ENCODE results near the gene SORCS1. TPM values are rescaled to one million over a fixed set of nuclear protein-coding genes. Genes with fewer than 3 reads are reported as not detected.

Gene SORCS1
- total and polyA plus RNA-seq, 2 donors from 2014 or later: 0.76 to 2.4 TPM

DNA sequence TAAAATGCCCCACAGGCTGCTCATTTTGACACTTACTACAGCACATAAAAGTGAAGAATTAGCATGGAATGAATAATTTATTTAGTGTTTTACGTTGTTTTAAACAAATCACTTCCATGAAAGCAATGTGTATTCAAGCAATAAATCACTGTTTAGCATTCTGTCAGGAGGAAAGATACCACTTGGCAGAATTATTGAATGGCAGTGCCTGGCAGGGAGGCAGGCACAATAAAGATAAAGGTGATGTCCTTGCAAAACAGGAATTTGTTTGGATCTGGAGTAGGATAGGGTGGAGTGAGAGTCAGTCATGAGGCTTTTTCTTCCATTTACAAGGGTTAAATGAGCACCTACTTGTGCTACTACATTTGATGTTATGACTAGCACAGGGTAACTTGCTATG, 190.8 kb downstream of the SORCS1 start:
- H3K36me3 ChIP-seq (ENCODE audit: control insufficient read depth in 2 of 3, insufficient read depth in 3 of 3, low read length in 3 of 3): no peaks in the 10 kb centered on the region
- FAIRE-seq (no peak), DNase-seq (no peak)
- no peak overlapping the region for H3K4me3 ChIP-seq (ENCODE audit: low read length in 3 of 3)
- intact Hi-C loops (cut with DNase I): no loop called here
- no peaks in the 10 kb centered on the region for H3K27me3 ChIP-seq (ENCODE audit: control insufficient read depth, insufficient read depth, low read length)
- H3K27ac ChIP-seq (ENCODE audit: low read depth in 2 of 2, low read length in 2 of 2): no peak overlapping the region
- H3K9me3 ChIP-seq (ENCODE audit: control insufficient read depth in 2 of 3, insufficient read depth in 1 of 3, low read length in 3 of 3): no peaks in the 10 kb centered on the region
- TF ChIP-seq, protein P1, sequence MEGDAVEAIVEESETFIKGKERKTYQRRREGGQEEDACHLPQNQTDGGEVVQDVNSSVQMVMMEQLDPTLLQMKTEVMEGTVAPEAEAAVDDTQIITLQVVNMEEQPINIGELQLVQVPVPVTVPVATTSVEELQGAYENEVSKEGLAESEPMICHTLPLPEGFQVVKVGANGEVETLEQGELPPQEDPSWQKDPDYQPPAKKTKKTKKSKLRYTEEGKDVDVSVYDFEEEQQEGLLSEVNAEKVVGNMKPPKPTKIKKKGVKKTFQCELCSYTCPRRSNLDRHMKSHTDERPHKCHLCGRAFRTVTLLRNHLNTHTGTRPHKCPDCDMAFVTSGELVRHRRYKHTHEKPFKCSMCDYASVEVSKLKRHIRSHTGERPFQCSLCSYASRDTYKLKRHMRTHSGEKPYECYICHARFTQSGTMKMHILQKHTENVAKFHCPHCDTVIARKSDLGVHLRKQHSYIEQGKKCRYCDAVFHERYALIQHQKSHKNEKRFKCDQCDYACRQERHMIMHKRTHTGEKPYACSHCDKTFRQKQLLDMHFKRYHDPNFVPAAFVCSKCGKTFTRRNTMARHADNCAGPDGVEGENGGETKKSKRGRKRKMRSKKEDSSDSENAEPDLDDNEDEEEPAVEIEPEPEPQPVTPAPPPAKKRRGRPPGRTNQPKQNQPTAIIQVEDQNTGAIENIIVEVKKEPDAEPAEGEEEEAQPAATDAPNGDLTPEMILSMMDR (IDR thresholded peaks at IDR 0.05; ENCODE audit: borderline replicate concordance, extremely low read depth, insufficient read depth): no peak
- H3K9ac ChIP-seq (ENCODE audit: low read length in 3 of 3): no peak overlapping the region
- H3K4me1 ChIP-seq (ENCODE audit: control insufficient read depth in 2 of 3, insufficient read depth in 2 of 3, low read depth in 1 of 3, low read length in 3 of 3): no peaks in the 10 kb centered on the region

DNA sequence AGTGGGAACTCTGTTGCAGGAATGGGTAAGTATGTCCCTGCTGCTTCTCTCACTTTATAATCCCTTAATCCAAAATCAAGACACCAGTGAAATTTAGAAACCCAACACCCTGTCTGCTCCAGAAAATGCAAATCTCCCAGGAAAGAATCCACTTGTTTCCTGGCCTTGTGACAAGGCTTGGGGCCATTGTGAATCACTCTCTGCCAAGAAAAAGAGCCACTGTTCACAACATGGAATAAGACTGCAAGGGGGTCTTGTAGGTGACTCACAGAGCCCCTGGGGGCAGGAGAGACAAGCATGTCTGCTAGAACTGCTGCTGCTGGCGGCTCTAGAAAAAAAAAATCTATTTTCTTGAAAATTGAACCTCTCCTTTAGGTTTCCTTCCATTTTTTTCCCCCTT, 191.2 kb downstream of the SORCS1 start:
- Histone ChIP-seq H3K9me3 (ENCODE audit: control insufficient read depth in 2 of 3, insufficient read depth in 1 of 3, low read length in 3 of 3) (no peaks in the 10 kb centered on the region), H3K9ac (ENCODE audit: low read length in 3 of 3) (no peak overlapping the region), H3K27ac (ENCODE audit: low read depth in 2 of 2, low read length in 2 of 2) (no peak overlapping the region), H3K36me3 (ENCODE audit: control insufficient read depth in 2 of 3, insufficient read depth in 3 of 3, low read length in 3 of 3) (no peaks in the 10 kb centered on the region), H3K4me3 (ENCODE audit: low read length in 3 of 3) (no peak overlapping the region), H3K27me3 (ENCODE audit: control insufficient read depth, insufficient read depth, low read length) (no peaks in the 10 kb centered on the region), H3K4me1 (ENCODE audit: control insufficient read depth in 2 of 3, insufficient read depth in 2 of 3, low read depth in 1 of 3, low read length in 3 of 3) (no peaks in the 10 kb centered on the region)
- FAIRE-seq (no peak), DNase-seq (no peak)
- intact Hi-C loops (cut with DNase I): no loop called here
- TF ChIP-seq, protein P1 (IDR thresholded peaks at IDR 0.05; ENCODE audit: borderline replicate concordance, extremely low read depth, insufficient read depth): no peak

DNA sequence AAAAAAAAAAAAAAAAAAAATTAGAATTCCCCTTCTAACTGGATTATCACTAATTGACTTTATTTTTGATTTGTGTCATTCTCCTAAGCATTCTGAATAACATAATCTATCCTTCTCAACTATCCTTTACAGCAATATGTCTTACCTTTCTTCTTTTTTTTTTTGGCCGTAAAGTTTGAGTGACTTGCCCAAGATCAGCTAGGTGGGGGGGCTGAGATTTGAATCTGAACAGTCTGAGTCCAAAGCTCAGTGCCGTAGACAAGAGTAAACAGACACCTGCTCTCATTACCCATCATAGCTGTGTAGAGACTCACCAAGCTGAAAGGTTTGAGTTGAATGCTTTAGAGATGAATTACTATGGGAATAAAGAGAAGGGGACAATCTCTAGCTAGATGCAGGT, 192.1 kb downstream of the SORCS1 start:
- Histone ChIP-seq H3K27ac (ENCODE audit: low read depth in 2 of 2, low read length in 2 of 2) (no peak overlapping the region), H3K4me1 (ENCODE audit: control insufficient read depth in 2 of 3, insufficient read depth in 2 of 3, low read depth in 1 of 3, low read length in 3 of 3) (no peaks in the 10 kb centered on the region), H3K36me3 (ENCODE audit: control insufficient read depth in 2 of 3, insufficient read depth in 3 of 3, low read length in 3 of 3) (no peaks in the 10 kb centered on the region), H3K9ac (ENCODE audit: low read length in 3 of 3) (no peak overlapping the region), H3K9me3 (ENCODE audit: control insufficient read depth in 2 of 3, insufficient read depth in 1 of 3, low read length in 3 of 3) (no peaks in the 10 kb centered on the region), H3K27me3 (ENCODE audit: control insufficient read depth, insufficient read depth, low read length) (no peaks in the 10 kb centered on the region), H3K4me3 (ENCODE audit: low read length in 3 of 3) (no peak overlapping the region)
- no peak for FAIRE-seq
- TF ChIP-seq, protein P1 (IDR thresholded peaks at IDR 0.05; ENCODE audit: borderline replicate concordance, extremely low read depth, insufficient read depth): no peak
- intact Hi-C loops (cut with DNase I): no loop called here
- DNase-seq: peak in 1 of 5 donors; percentile 15

DNA sequence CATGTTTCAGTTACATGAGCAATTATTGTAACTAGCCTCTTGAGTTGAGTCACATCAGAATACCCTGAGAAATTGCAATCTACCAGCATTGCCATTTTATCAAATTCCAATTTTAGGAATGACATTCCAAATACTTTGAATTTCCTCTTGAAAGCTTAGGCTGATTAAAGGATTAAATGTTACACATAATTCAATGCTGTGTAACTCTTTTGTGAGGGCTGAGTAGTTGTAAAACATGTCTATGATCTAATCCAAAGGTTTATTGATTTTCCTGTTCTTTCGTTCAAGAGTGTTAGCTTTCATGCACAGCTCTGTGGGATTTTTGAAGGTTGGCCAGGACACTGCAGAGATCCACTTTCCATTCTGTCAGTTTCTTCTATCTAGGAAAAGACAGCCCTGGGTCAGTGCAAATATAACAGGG, 193.1 kb downstream of the SORCS1 start:
- Histone ChIP-seq H3K27ac (ENCODE audit: low read depth in 2 of 2, low read length in 2 of 2) (no peak overlapping the region), H3K4me1 (ENCODE audit: control insufficient read depth in 2 of 3, insufficient read depth in 2 of 3, low read depth in 1 of 3, low read length in 3 of 3) (no peaks in the 10 kb centered on the region), H3K4me3 (ENCODE audit: low read length in 3 of 3) (no peak overlapping the region), H3K9ac (ENCODE audit: low read length in 3 of 3) (no peak overlapping the region), H3K9me3 (ENCODE audit: control insufficient read depth in 2 of 3, insufficient read depth in 1 of 3, low read length in 3 of 3) (no peaks in the 10 kb centered on the region), H3K27me3 (ENCODE audit: control insufficient read depth, insufficient read depth, low read length) (no peaks in the 10 kb centered on the region), H3K36me3 (ENCODE audit: control insufficient read depth in 2 of 3, insufficient read depth in 3 of 3, low read length in 3 of 3) (no peaks in the 10 kb centered on the region)
- no peak for DNase-seq
- intact Hi-C loops (cut with DNase I): no loop called here
- TF ChIP-seq, protein P1 (IDR thresholded peaks at IDR 0.05; ENCODE audit: borderline replicate concordance, extremely low read depth, insufficient read depth): no peak
- FAIRE-seq: no peak
